GM18498 (cell line): ENCODE measurements around the gene ATP2A1.
"Not testable (repeated sequence)": the region's sequence is repeated elsewhere in the genome, so short reads cannot be mapped to it uniquely, and the experiment has no call there.

Source experiments
- ATAC-seq: cut with Tn5 transposase; IDR thresholded peaks from one replicate; pipeline ENCODE4 v1.9.1; 2021; ENCODE audit warnings: mild to moderate bottlenecking, moderate library complexity; ENCODE audit not compliant: unreplicated experiment

Gene ATP2A1

DNA sequence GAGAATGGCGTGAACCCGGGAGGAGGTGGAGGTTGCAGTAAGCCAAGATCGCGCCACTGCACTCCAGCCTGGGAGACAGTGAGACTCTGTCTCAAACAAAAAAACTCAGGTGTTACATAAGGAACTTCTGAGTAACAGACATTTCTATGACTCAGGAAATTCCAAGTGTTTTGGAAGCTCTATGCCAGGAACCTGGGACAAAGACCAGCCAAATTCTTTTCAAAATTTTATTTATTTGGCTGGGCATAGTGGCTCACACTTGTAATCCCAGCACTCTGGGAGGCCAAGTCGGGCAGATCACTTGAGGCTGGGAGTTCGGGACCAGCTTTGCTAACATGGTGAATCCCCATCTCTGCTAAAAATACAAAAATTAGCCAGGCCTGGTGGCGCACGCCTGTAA is 19.9 kb upstream of the ATP2A1 start:
- ATAC-seq = no peak

DNA sequence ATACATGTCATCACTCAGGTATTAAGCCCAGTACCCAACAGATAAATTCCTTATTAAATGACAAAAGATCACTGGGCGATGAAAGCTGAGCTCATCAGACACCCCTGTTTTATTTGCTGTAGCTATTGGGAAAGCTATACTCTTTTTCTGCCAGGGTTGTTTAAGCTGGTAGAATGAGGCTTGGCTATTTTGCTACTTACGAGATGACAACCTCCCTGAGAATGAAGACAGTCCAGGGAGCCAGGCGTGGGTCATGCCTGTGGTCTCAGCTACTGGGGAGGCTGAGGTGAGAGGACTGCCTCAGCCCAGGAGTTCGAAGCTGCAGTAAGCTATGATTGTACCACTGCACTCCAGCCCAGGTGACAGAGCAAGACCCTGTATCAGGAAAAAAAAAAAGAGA is 19.0 kb upstream of the ATP2A1 start:
- ATAC-seq = no peak

DNA sequence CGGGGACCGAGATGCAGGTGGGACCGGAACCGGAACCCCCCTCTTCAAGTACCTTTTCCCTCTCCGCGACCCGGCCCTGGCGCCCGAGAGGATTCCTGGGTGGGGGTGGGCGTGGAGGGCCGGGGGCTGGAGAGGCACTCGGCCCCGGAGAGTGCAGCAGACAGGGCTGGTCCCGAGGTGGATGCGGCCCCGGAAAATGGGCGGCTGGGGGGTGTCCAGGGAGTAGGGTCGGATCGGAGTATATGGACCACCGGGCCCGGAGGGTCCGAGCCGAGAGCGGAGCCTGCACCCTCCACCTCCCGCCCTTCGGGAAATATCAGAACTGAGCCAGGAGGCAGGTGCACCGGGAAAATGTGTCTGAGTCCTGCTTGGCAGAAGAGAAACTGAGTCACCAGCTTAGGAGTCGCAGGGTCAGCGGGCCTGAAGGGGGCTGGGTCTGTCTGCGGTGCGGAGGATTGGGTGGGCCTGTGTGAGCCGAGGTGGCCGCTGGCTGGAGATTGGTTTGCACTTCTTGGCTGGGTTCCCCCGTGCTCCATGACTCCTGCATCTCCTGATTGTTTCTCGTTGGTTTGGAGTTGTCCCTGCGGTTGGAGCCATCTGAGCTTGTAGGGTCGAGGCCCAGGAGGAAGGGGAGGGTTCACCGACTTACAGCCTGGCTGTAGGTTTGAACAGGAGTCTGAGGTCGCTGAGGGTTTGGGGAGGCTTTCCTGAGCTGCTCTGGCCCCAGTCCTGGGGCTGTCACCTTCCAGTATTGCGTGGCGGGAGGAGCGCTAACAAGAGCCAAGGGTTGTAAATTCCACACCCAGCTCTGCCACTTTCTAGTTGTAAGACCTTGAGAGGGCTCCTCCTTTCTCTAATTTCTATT is 14.1 kb upstream of the ATP2A1 start:
- no peak for ATAC-seq

DNA sequence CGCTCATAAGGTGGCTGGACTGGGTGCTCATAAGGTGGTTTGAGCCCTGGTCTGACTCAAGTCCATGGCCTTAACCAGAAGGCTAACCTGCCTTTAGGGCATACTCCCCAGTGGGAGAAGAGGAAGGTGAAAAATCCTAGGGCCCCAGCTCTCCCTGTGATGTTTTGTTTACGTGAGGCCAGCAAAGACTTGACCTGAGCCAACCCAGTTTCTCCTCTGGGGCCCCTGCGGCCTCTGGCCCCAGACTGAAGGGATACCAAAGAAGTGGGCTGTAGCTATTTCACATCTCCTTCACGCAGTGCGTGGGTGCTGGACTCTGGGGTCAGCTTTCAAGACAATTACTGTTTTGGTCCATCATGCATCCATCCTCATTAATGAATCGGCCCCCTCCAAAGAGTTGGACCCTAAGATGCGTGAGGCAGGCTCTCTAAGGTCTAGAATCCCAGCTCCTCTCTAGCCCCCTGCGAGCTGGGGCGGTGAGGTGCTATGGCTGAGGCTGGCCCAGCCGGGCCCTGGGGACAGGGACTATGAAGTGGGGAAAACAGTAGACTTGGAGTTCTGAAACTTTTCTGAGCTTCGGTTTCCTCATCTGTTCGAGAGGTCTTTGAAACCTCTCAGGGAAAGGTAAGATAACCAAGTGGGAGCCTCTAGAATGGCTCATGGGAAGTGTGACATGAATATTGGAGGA is 13.1 kb upstream of the ATP2A1 start:
- no peak for ATAC-seq

DNA sequence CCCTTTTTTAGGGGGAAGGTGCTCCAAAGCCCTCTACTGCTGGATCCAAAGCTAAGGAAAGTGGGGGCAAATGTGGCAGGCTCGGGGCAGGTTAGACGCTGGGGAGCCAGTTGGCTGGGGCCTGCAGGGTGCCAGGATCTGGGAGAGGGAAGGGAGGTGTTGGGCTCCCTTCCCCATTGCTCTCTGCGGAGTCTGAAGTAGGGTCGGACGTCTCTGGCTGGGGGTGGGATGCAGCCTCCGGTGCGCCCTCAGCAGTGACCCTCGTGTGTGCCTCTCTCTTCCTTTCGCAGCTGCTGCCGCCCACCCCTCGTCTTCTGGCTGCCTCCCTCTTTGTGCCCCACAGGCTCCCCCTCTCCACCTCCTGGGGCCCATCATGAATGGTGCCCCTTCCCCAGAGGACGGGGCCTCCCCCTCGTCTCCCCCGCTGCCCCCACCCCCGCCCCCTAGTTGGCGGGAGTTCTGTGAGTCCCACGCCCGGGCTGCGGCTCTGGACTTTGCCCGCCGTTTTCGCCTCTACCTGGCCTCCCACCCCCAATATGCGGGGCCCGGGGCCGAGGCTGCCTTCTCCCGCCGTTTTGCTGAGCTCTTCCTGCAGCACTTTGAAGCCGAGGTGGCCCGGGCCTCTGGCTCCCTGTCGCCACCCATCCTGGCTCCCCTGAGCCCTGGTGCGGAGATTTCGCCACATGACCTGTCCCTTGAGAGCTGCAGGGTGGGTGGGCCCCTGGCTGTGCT is 12.4 kb upstream of the ATP2A1 start:
- ATAC-seq = no peak

GRCh38 chr16:28866454-28866804 is 11.9 kb upstream of the ATP2A1 start:
- no peak for ATAC-seq

GRCh38 chr16:28867241-28867640 is 11.0 kb upstream of the ATP2A1 start:
- no peak for ATAC-seq

DNA sequence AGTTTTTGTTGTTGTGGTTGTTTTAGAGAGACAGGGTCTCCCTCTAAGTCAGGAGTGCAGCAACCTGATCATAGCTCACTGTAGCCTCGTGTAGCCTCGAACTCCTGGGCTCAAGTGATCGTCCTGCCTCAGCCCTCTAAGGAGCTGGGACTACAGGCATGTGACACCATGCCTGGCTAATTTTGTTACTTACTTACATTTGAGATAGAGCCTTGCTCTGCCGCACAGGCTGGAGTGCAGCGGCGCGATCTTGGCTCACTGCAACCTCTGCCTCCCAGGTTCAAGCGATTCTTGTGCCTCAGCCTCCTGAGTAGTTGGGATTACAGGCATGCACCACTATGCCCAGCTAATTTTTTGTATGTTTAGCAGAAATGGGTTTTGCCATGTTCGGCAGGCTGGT is 10.6 kb upstream of the ATP2A1 start:
- ATAC-seq = not testable (repeated sequence)

GRCh38 chr16:28869201-28869600 is 9.1 kb upstream of the ATP2A1 start:
- no peak for ATAC-seq

GRCh38 chr16:28872952-28873351 is 5.3 kb upstream of the ATP2A1 start:
- no peak for ATAC-seq

DNA sequence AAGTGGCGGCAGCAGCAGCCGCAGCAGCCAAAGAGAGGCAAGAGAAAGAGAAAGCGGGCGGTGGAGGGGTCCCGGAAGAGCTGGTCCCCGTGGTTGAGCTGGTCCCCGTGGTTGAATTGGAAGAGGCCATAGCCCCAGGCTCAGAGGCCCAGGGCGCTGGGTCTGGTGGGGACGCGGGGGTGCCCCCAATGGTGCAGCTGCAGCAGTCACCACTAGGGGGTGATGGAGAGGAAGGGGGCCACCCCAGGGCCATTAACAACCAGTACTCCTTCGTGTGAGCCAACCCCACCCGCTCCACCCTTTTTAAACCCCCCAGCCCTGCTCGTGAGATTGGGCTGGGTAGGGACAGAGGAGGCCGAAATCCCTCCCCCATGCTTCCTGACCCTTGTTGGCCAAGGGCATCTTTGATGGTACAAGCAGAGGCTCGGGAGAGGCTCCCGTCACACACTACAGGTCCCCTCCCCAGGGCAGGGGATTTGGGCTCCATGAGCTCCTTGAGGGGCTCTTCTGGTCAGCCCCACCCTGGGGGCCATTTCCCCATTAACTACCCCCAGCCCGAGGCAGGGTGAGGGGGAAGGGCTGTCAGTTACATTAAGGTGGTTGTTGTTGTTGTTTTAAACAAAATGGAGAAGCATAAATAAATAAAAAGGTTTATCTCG is 4.6 kb upstream of the ATP2A1 start:
- no peak for ATAC-seq

- no peak for ATAC-seq
Observed at GRCh38 chr16:28874406-28874805, 3.9 kb upstream of the ATP2A1 start.

DNA sequence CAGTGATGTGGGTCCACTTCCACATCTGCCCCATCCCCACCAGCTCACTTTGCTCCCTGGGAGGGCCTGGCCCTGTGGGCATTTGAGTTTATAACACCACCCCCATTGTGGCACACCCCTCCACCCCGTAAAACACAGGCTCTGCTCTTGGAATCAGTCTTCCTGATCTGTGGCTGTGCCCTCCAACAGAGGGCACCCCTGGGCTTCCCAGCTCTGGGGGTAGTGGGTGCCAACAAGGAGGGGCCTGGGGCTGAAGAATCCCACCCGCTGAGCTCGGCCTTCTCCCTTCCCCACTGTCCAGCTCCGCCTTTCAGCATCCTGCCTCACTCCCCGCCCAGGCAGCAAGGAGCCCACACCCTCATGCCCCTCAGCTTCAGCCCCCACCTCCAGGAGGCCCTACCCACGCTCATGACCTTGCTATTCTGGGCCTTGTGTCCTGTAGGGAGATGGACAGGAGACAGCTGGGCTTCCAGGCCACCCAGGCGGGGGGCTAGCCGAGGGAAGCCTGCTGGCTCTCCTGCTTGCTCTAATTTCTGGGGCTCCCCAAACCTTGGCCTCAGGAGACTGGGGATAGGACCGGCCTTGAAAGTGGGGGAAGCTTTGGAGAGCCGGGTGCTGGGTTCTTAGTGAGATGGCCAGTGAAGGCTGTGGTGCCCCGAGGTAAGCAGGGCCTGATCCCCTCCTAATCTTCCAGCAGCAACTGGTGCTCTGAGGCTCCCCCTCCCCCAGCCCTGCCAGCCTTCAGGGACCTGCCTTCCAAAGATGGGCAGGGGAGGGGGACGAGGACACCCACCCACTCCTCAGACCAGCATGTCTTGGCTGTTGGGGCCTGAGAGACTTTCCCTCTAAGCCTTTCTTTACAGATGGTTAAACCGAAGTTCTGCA is 2.9 kb upstream of the ATP2A1 start:
- ATAC-seq = no peak

DNA sequence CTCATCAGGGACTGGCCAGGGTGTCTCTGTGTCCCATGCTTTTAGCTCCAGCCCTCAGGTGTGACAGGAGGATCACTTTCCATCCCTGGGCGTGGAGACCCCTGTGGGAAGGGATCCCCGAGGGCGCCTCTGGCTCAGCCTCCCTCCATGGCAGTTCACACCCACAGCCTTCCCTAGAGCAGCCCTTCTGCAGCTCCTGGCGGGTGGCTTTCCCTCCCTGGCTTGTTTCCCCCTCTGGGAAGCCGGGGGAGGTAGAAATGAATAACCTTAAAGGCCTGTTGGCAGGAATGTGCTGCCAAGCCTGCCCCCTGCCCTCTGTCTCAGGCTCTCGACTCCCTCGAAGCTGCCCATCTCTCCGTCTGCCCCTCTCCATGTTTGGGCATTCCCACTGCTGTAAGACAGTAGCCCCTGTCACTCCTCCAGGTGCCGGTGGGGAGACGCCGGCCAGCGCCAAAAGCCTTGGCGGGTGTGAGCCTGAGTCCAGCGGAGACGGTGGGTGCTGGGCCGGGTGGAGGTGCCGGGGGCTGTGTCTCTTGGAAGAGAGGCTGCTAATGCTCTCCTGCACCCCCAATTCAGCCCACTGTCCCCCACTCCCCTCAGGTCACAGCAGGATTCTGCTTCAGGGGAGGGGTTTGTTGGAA is 2.1 kb upstream of the ATP2A1 start:
- ATAC-seq = no peak

DNA sequence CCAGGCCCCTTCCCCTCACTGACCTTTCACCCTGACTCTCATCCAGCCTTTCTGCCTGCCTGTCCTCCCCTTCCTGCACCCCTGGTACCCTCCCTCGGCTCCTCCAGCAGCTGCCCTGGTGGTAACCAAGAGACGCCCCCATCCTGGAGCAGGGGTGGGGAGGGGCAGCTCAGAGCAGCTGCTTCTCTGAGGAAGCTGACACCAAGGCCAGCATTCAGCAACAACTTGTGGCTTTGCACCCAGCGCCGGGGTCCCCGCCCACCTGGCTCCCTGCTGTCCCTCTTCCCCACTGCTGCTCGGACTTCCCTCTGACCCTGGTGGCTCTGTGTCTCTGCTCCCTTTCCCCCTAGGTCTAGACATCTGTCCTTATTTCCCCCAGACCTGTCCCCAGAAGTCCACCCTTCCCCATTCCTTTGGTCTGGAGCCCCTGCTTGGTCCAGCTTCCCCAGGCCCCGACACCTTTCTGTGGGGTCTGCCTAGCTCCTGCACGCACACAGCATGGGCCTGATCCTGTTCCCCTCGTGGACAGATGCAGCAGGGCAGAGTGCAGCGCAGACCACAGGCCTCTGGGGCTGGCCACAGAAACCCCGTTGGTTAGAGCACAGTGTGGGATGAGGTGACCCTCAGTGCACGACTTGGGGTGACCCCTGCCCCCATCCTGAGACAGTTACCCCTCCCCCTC is 1.2 kb upstream of the ATP2A1 start:
- no peak for ATAC-seq

DNA sequence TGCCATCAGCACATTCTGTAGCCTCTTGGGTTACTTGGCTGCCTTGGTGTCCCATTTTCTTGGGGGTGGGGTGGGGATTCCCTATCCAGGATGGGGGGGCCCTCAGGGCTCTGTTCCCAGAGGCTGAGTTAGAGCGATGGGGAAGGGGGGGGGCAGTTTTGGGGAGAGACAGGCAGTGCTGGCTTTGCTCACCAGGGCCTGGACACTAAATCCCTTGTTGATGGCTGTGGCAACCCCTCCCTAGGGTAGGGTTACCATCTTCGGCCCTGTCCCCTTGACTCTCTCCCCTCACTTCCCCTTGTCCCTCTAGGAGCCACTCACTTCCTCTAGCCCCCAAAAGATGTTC is 660 bp upstream of the ATP2A1 start:
- ATAC-seq = no peak

GRCh38 chr16:28879261-28879840 is 1.1 kb downstream of the ATP2A1 start:
- peak; percentile 33 for ATAC-seq

DNA sequence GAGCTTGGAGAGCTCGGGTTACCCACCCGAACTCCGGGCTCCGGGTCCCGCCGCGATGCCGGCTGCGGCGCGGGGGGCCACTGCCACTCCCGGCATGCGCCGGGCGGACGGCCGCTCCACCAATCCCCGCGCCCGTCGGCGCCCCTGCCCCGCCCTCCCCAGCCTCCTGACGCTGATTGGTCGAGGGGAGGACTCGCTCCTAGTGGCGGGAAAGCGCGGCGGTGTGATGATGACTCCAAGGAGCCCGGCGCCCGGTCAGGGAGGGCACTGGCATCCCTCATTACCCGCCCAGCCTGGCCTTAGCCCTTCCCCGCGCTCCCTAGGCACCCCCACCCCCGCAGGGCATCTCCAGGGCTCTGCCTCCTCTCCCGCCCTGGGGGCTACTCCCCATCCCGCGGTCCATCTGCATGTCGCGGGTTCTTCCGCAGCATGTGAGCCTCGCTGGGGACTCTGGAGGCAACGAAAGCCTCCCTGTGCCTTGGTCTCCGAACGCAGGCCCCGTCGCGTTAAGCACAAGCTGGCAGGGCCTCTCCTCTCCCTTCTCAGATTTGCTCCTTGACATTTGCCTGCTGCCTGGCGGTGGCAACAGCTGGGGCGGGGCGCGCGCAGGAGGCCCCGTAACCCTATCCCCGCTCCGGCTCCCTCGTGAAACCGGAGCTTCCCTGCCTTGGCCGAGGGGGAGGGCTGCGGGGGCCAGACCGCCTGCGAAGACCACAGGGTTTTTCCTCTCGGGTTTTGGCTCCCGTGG is 1.7 kb downstream of the ATP2A1 start:
- ATAC-seq = peak; percentile 93
